Neural cell (in vitro differentiated cells): ENCODE data around the gene POGZ. TPM values are rescaled to one million over a fixed set of nuclear protein-coding genes. Genes with fewer than 3 reads are reported as not detected.

ENCODE experiments used
- H2AFZ ChIP-seq: fragments of 200-600, 300-800 bp; sonication (generic), shearing (Covaris generic); 2 replicates; pipeline ENCODE4 v1.6.0; 2014; ENCODE audit warnings: low read depth, mild to moderate bottlenecking, antibody characterized with exemption, low read length, moderate library complexity
- H3F3A ChIP-seq: fragments of 200-600 bp; shearing (Covaris generic); 2 replicates; pipeline ENCODE4 v1.6.1; 2016; ENCODE audit warnings: mild to moderate bottlenecking, moderate library complexity, mixed read lengths, antibody characterized with exemption, low read length; ENCODE audit not compliant: insufficient read depth, poor library complexity, severe bottlenecking
- H3K27ac ChIP-seq: fragments of 200-600, 300-800 bp; sonication (generic), shearing (Covaris generic); 2 replicates; pipeline ENCODE4 v1.5.1; 2014; ENCODE audit warnings: mild to moderate bottlenecking, low read length, moderate library complexity
- H3K27me3 ChIP-seq: fragments of 300-800, 200-600 bp; sonication (generic), shearing (Covaris generic); 2 replicates; pipeline ENCODE4 v1.6.0; 2014; ENCODE audit warnings: mild to moderate bottlenecking, low read depth, low read length, moderate library complexity; ENCODE audit not compliant: insufficient read depth
- H3K36me3 ChIP-seq: fragments of 300-800, 200-600 bp; sonication (generic), shearing (Covaris generic); 2 replicates; pipeline ENCODE4 v1.5.1; 2014; ENCODE audit warnings: mild to moderate bottlenecking, antibody characterized with exemption, low read length, moderate library complexity; ENCODE audit not compliant: insufficient read depth
- H3K4me2 ChIP-seq: fragments of 300-800, 200-600 bp; sonication (generic), shearing (Covaris generic); 2 replicates; pipeline ENCODE4 v1.6.0; 2014; ENCODE audit warnings: mild to moderate bottlenecking, low read length
- H3K4me3 ChIP-seq: fragments of 300-800, 200-600 bp; sonication (generic), shearing (Covaris generic); 2 replicates; pipeline ENCODE4 v1.5.1; 2014; ENCODE audit warnings: mild to moderate bottlenecking, low read length, moderate library complexity
- H3K79me2 ChIP-seq: fragments of 200-600 bp; shearing (Covaris generic); replicated peaks from 2 replicates; pipeline ENCODE4 v1.6.0; 2014; ENCODE audit warnings: mild to moderate bottlenecking, low read length, moderate library complexity; ENCODE audit not compliant: insufficient read depth
- H3K9ac ChIP-seq: fragments of 300-800, 200-600 bp; sonication (generic), shearing (Covaris generic); 2 replicates; pipeline ENCODE4 v1.6.1; 2016; ENCODE audit warnings: mild to moderate bottlenecking, low read length, mixed read lengths
- H3K9me2 ChIP-seq: fragments of 200-600 bp; shearing (Covaris generic); 2 replicates; pipeline ENCODE4 v1.6.1; 2016; ENCODE audit warnings: mild to moderate bottlenecking, low read length, mixed read lengths; ENCODE audit not compliant: insufficient read depth
- H3K9me3 ChIP-seq: fragments of 200-600, 300-800 bp; sonication (generic), shearing (Covaris generic); 2 replicates; pipeline ENCODE4 v1.6.1; 2016; ENCODE audit warnings: mild to moderate bottlenecking, mixed run types, low read length, moderate library complexity, mixed read lengths
- H4K20me1 ChIP-seq: fragments of 200-600 bp; shearing (Covaris generic); 2 replicates; pipeline ENCODE4 v1.6.1; 2016; ENCODE audit warnings: mild to moderate bottlenecking, mixed run types; ENCODE audit not compliant: insufficient read depth
- CTCF ChIP-seq: fragments of 450-650 bp; IDR thresholded peaks from 2 replicates; pipeline ENCODE4 v1.5.1; 2014; ENCODE audit warnings: antibody characterized with exemption, mild to moderate bottlenecking, moderate library complexity; ENCODE audit not compliant: poor library complexity, severe bottlenecking
- EP300 ChIP-seq: fragments of 450-650 bp; conservative IDR thresholded peaks from 2 replicates; pipeline ENCODE4 v1.6.1; 2014; ENCODE audit warnings: antibody characterized with exemption, mild to moderate bottlenecking, moderate library complexity; ENCODE audit not compliant: poor library complexity, severe bottlenecking
- EZH2 ChIP-seq: fragments of 200-600, 300-800 bp; shearing (Covaris generic), sonication (generic); IDR thresholded peaks from 2 replicates; pipeline ENCODE4 v1.6.1; 2014; ENCODE audit warnings: antibody characterized with exemption, low read length, borderline replicate concordance, mild to moderate bottlenecking; ENCODE audit not compliant: insufficient read depth, poor library complexity, severe bottlenecking
- MXI1 ChIP-seq: fragments of 450-650 bp; conservative IDR thresholded peaks from 2 replicates; pipeline ENCODE4 v1.6.1; 2014; ENCODE audit warnings: antibody characterized with exemption, mild to moderate bottlenecking; ENCODE audit not compliant: poor library complexity, severe bottlenecking
- POLR2AphosphoS5 ChIP-seq: IDR thresholded peaks from 2 replicates; pipeline ENCODE4 v1.6.1; 2012
- RAD21 ChIP-seq: fragments of 450-650 bp; conservative IDR thresholded peaks from 2 replicates; pipeline ENCODE4 v1.6.1; 2014; ENCODE audit warnings: antibody characterized with exemption, mild to moderate bottlenecking, moderate library complexity
- SMC3 ChIP-seq: fragments of 450-650 bp; conservative IDR thresholded peaks from 2 replicates; pipeline ENCODE4 v1.6.1; 2014; ENCODE audit warnings: antibody characterized with exemption, mild to moderate bottlenecking, moderate library complexity; ENCODE audit not compliant: poor library complexity
- TAF1 ChIP-seq: IDR thresholded peaks from 2 replicates; pipeline ENCODE4 v1.6.1; 2012; ENCODE audit warnings: low read depth
- polyA plus RNA-seq: library from polyadenylated mRNA; depleted of rRNA; stranded (reverse); fragments of >200 nt; gene quantifications from 2 replicates; pipeline ENCODE4 v1.2.3, GENCODE V29; 2014
- TF ChIP-seq, protein P1 (sequence below): IDR thresholded peaks from 2 replicates; pipeline ENCODE4 v1.6.1; 2012; ENCODE audit warnings: borderline replicate concordance

The POGZ gene
- polyA plus RNA-seq, 1 donor from 2014 or later = 50.2 TPM

DNA sequence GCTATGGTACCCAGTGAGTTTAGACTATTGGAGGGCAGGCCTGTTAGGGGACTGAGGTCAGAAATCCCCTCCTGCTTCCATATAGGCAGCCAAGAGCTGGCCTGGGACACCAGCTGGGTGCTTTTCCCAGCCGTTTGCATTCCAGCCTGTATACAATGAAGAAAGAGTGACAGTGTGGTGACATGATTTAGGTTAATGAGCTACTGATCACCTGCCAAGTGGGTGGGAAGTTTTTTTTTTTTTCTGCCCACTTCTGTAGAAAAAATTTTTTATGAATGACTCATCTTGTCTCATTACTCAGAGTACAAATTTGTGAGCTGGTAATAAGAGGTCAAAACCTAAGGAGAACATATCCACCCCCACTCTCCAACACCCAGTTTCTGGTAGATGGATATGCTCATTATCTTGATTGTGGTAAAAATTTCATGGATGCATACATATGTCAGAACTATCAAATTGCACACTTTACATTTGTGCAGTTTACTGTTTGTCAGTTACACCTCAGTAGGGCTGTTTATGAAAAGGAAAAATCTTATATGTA lies 35.5 kb upstream of the POGZ start:
- Histone ChIP-seq H3K9me2 (no peaks in the 10 kb centered on the region), H3K4me2 (no peak overlapping the region), H3K36me3 (no peaks in the 10 kb centered on the region), H3K27me3 (no peaks in the 10 kb centered on the region), H4K20me1 (no peaks in the 10 kb centered on the region), H3K4me3 (no peak overlapping the region), H3K9me3 (no peaks in the 10 kb centered on the region), H3K27ac (no peak overlapping the region), H2AFZ (no peak overlapping the region), H3K9ac (no peak overlapping the region), H3K79me2 (no peaks in the 10 kb centered on the region), H3F3A (no peaks in the 10 kb centered on the region)
- TF ChIP-seq RAD21 (no peak), SMC3 (no peak), EP300 (no peak), MXI1 (no peak), EZH2 (no peak), TAF1 (no peak), POLR2AphosphoS5 (no peak), CTCF (no peak)
- TF ChIP-seq, protein P1, sequence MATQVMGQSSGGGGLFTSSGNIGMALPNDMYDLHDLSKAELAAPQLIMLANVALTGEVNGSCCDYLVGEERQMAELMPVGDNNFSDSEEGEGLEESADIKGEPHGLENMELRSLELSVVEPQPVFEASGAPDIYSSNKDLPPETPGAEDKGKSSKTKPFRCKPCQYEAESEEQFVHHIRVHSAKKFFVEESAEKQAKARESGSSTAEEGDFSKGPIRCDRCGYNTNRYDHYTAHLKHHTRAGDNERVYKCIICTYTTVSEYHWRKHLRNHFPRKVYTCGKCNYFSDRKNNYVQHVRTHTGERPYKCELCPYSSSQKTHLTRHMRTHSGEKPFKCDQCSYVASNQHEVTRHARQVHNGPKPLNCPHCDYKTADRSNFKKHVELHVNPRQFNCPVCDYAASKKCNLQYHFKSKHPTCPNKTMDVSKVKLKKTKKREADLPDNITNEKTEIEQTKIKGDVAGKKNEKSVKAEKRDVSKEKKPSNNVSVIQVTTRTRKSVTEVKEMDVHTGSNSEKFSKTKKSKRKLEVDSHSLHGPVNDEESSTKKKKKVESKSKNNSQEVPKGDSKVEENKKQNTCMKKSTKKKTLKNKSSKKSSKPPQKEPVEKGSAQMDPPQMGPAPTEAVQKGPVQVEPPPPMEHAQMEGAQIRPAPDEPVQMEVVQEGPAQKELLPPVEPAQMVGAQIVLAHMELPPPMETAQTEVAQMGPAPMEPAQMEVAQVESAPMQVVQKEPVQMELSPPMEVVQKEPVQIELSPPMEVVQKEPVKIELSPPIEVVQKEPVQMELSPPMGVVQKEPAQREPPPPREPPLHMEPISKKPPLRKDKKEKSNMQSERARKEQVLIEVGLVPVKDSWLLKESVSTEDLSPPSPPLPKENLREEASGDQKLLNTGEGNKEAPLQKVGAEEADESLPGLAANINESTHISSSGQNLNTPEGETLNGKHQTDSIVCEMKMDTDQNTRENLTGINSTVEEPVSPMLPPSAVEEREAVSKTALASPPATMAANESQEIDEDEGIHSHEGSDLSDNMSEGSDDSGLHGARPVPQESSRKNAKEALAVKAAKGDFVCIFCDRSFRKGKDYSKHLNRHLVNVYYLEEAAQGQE = no peak

- H3K9ac ChIP-seq = no peak overlapping the region
- no peaks in the 10 kb centered on the region for H3K9me3 ChIP-seq
- TF ChIP-seq POLR2AphosphoS5 (no peak), RAD21 (no peak), SMC3 (no peak), EP300 (no peak), TAF1 (no peak)
- TF ChIP-seq, protein P1 = no peak
Observed at GRCh38 chr1:151493042-151493441, 33.7 kb upstream of the POGZ start.

More at GRCh38 chr1:151493042-151493441, 33.7 kb upstream of the POGZ start:
- no peaks in the 10 kb centered on the region for H4K20me1 ChIP-seq
- H3K4me2 ChIP-seq = no peak overlapping the region
- H3K36me3 ChIP-seq = no peaks in the 10 kb centered on the region
- no peaks in the 10 kb centered on the region for H3F3A ChIP-seq
- no peaks in the 10 kb centered on the region for H3K79me2 ChIP-seq
- H3K4me3 ChIP-seq = no peak overlapping the region
- H3K9me2 ChIP-seq = no peaks in the 10 kb centered on the region
- no peak overlapping the region for H2AFZ ChIP-seq
- H3K27ac ChIP-seq = no peak overlapping the region
- H3K27me3 ChIP-seq = no peaks in the 10 kb centered on the region
